Small intestine (tissue), 7 donors: ENCODE measurements around the gene RPL19. TPM values are rescaled to one million over a fixed set of nuclear protein-coding genes. Genes with fewer than 3 reads are reported as not detected.
A peak's percentile ranks its signal among the peaks of the same experiment; 100 is the strongest.

Experiments used
- DNase-seq, 2 donors: peaks; one replicate each; pipeline versions ENCODE4 v3.0.0 to v3.0.0-alpha.2; 2013
- FAIRE-seq: peaks from 2 replicates; lab custom pipeline; 2012; peaks lifted over from hg19 to GRCh38; lab: Jason Lieb, UNC
- H3K27ac ChIP-seq, 3 donors: one replicate each; pipeline ENCODE4 v1.5.1; 2013; ENCODE audit warnings: low read length in 2 of 3, mild to moderate bottlenecking in 2 of 3, control low read depth in 1 of 3, inconsistent platforms in 1 of 3, low read depth in 1 of 3, moderate library complexity in 1 of 3
- H3K27me3 ChIP-seq, 3 donors: one replicate each; pipeline ENCODE4 v1.6.1; 2013; ENCODE audit warnings: low read length in 3 of 3, inconsistent platforms in 1 of 3; ENCODE audit not compliant: control insufficient read depth in 3 of 3, insufficient read depth in 3 of 3
- H3K36me3 ChIP-seq, 3 donors: one replicate each; pipeline ENCODE4 v1.6.1; 2013; ENCODE audit warnings: low read length in 3 of 3, inconsistent platforms in 1 of 3, low read depth in 1 of 3, mild to moderate bottlenecking in 1 of 3, moderate library complexity in 1 of 3; ENCODE audit not compliant: control insufficient read depth in 3 of 3, insufficient read depth in 2 of 3
- H3K4me1 ChIP-seq, 3 donors: one replicate each; pipeline ENCODE4 v1.6.1; 2013; ENCODE audit warnings: low read length in 2 of 3, inconsistent platforms in 1 of 3, low read depth in 1 of 3, mild to moderate bottlenecking in 1 of 3, moderate library complexity in 1 of 3; ENCODE audit not compliant: control insufficient read depth in 3 of 3, insufficient read depth in 2 of 3
- H3K4me3 ChIP-seq, 3 donors: one replicate each; pipeline ENCODE4 v1.5.1; 2013; ENCODE audit warnings: low read length in 3 of 3, control low read depth in 1 of 3, inconsistent platforms in 1 of 3, low read depth in 1 of 3, mild to moderate bottlenecking in 1 of 3, moderate library complexity in 1 of 3
- H3K9me3 ChIP-seq, 2 donors: one replicate each; pipeline ENCODE4 v1.6.1; 2013; ENCODE audit warnings: low read depth in 1 of 2, low read length in 1 of 2; ENCODE audit not compliant: control insufficient read depth in 2 of 2, insufficient read depth in 1 of 2
- WGBS, 3 donors: extraction: QIAGEN DNeasy Blood & Tissue Kit; methylation state at CpG; one replicate each; pipeline ENCODE4 v1.1.7; 2013; 5-methylcytosine and 5-hydroxymethylcytosine counted together
- polyA plus RNA-seq, 4 donors: library from polyadenylated mRNA; stranded (reverse) in 3 of 4; unstranded in 1 of 4; fragments of 200-250 nt in 3 of 4; fragments of 120-200 nt in 1 of 4; gene quantifications; one replicate each; pipeline versions ENCODE4 v1.2.1 to v1.2.3, GENCODE V29; 2013
- donor health status: healthy with polysubstance abuse.
- donor health status: control.
- donor health status: control.
- donor health status: Bipolar disorder and iron deficiency.
- donor health status: healthy.

The RPL19 gene
- polyA plus RNA-seq, 4 donors, result 1,923 to 3,263 (median 2,767) TPM

- FAIRE-seq, result no peak
- WGBS, 3 donors, result 37 to 51% (median 43%) methylated on average over 34 to 35 of the region's 35 CpGs
- Histone ChIP-seq H3K27me3 (peaks cover 0 to 2% (median 0%) of the 10 kb centered on the region in 3 donors), H3K4me3 (no peak overlapping the region), H3K9me3 (no peaks in the 10 kb centered on the region), H3K36me3 (peaks cover 0 to 19% (median 0%) of the 10 kb centered on the region in 3 donors), H3K27ac (no peak overlapping the region), H3K4me1 (peaks cover 0 to 8% (median 0%) of the 10 kb centered on the region in 3 donors)
- DNase-seq, result peak; percentile 56 to 78
These were observed 25.0 kb upstream of the RPL19 start for GRCh38 chr17:39174920-39175694.

- no peak overlapping the region for H3K27ac ChIP-seq
- WGBS, 3 donors, result 15 to 58% (median 40%) methylated on average over 10 of the region's 10 CpGs
- FAIRE-seq (no peak), DNase-seq (peak in 1 of 2 donors; percentile 86)
- no peak overlapping the region for H3K4me3 ChIP-seq
- peaks cover 0 to 19% (median 0%) of the 10 kb centered on the region in 3 donors for H3K36me3 ChIP-seq
- peaks cover 0 to 2% (median 0%) of the 10 kb centered on the region in 3 donors for H3K27me3 ChIP-seq
- no peaks in the 10 kb centered on the region for H3K9me3 ChIP-seq
- peaks cover 0 to 8% (median 0%) of the 10 kb centered on the region in 3 donors for H3K4me1 ChIP-seq
These were observed 24.4 kb upstream of the RPL19 start for GRCh38 chr17:39175695-39176093.

- Histone ChIP-seq H3K36me3 (peaks cover 0 to 22% (median 0%) of the 10 kb centered on the region in 3 donors), H3K9me3 (no peaks in the 10 kb centered on the region), H3K4me3 (no peak overlapping the region), H3K27ac (no peak overlapping the region), H3K27me3 (peaks cover 0 to 2% (median 0%) of the 10 kb centered on the region in 3 donors), H3K4me1 (peaks cover 0 to 8% (median 0%) of the 10 kb centered on the region in 3 donors)
- no peak for DNase-seq
- WGBS, 3 donors, result 93 to 97% (median 96%) methylated on average over 12 of the region's 12 CpGs
- no peak for FAIRE-seq
These were observed 22.8 kb upstream of the RPL19 start for GRCh38 chr17:39177256-39177655.

- Histone ChIP-seq H3K9me3 (no peaks in the 10 kb centered on the region), H3K4me3 (no peak overlapping the region), H3K27ac (peak overlapping the region in 1 of 3 donors; percentile 8), H3K36me3 (peaks cover 0 to 27% (median 0%) of the 10 kb centered on the region in 3 donors), H3K4me1 (peaks cover 0 to 8% (median 0%) of the 10 kb centered on the region in 3 donors), H3K27me3 (no peaks in the 10 kb centered on the region)
- FAIRE-seq (no peak), DNase-seq (peak; percentile 52 to 71)
- 13 to 52% (median 33%) methylated on average over 4 of the region's 4 CpGs for WGBS, 3 donors
These were observed 21.5 kb upstream of the RPL19 start for GRCh38 chr17:39178536-39178935.

GRCh38 chr17:39181303-39181702, 18.8 kb upstream of the RPL19 start:
- Histone ChIP-seq H3K36me3 (peaks cover 0 to 36% (median 3%) of the 10 kb centered on the region in 3 donors), H3K4me3 (no peak overlapping the region), H3K27me3 (no peaks in the 10 kb centered on the region), H3K9me3 (no peaks in the 10 kb centered on the region), H3K27ac (no peak overlapping the region), H3K4me1 (peaks cover 0 to 3% (median 0%) of the 10 kb centered on the region in 3 donors)
- WGBS, 3 donors, result 87 to 91% (median 90%) methylated on average over 5 of the region's 5 CpGs
- DNase-seq, result no peak
- FAIRE-seq, result no peak

- no peak for DNase-seq
- Histone ChIP-seq H3K4me3 (no peak overlapping the region), H3K27me3 (no peaks in the 10 kb centered on the region), H3K9me3 (no peaks in the 10 kb centered on the region), H3K36me3 (peaks cover 0 to 36% (median 5%) of the 10 kb centered on the region in 3 donors), H3K27ac (no peak overlapping the region), H3K4me1 (peaks cover 0 to 2% (median 0%) of the 10 kb centered on the region in 3 donors)
- WGBS, 3 donors, result 90 to 94% (median 90%) methylated on average over 5 of the region's 5 CpGs
- FAIRE-seq, result no peak
These were observed 17.0 kb upstream of the RPL19 start for GRCh38 chr17:39183045-39183444.

- Histone ChIP-seq H3K36me3 (peaks cover 0 to 38% (median 5%) of the 10 kb centered on the region in 3 donors), H3K4me3 (no peak overlapping the region), H3K27ac (no peak overlapping the region), H3K27me3 (no peaks in the 10 kb centered on the region), H3K4me1 (no peaks in the 10 kb centered on the region), H3K9me3 (no peaks in the 10 kb centered on the region)
- WGBS, 3 donors, result 88 to 98% (median 93%) methylated on average over 10 of the region's 10 CpGs
- no peak for DNase-seq
- no peak for FAIRE-seq
These were observed 16.4 kb upstream of the RPL19 start for GRCh38 chr17:39183720-39184119.

GRCh38 chr17:39186481-39187002, 13.5 kb upstream of the RPL19 start:
- H3K4me1 ChIP-seq, result no peaks in the 10 kb centered on the region
- FAIRE-seq, result no peak
- H3K27ac ChIP-seq, result no peak overlapping the region
- peaks cover 0 to 39% (median 5%) of the 10 kb centered on the region in 3 donors for H3K36me3 ChIP-seq
- 82 to 85% (median 84%) methylated on average over 13 to 15 of the region's 15 CpGs for WGBS, 3 donors
- DNase-seq, result no peak
- no peak overlapping the region for H3K4me3 ChIP-seq
- no peaks in the 10 kb centered on the region for H3K27me3 ChIP-seq
- no peaks in the 10 kb centered on the region for H3K9me3 ChIP-seq
